ENCODE measurements around the gene SAFB2.

The SAFB2 gene

DNA sequence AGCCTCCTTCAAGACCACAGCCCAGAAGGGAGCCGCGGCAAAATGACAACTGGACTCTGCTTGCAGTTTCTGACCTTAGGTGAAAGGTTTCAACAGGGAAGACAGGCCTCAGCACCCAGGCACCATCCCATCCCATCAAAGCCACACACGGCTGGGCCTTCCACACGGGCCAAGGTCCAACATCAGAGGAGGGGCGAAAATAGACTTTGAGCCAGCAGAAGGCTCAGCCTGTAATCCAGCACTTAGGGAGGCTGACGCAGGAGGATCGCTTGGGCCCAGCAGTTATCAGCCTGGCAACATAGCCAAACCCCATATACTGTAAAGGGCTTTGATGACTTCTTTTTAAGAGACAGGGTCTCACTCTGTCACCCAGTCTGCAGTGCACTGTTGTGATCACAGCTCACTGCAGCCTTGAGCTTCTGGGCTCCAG is 28.0 kb downstream of the SAFB2 start:
- Histone ChIP-seq H3K27me3 (replicated peaks; ENCODE audit: control insufficient read depth, insufficient read depth, low read length) (no peaks in the 10 kb centered on the region), H3K4me3 (replicated peaks; ENCODE audit: low read depth, low read length) (no peak overlapping the region), H3K36me3 (ENCODE audit: control insufficient read depth, insufficient read depth, low read length) (peaks cover 63% of the 10 kb centered on the region)
- no peak for DNase-seq (ENCODE audit: extremely low read depth, insufficient read length)
- TF ChIP-seq, protein P1, sequence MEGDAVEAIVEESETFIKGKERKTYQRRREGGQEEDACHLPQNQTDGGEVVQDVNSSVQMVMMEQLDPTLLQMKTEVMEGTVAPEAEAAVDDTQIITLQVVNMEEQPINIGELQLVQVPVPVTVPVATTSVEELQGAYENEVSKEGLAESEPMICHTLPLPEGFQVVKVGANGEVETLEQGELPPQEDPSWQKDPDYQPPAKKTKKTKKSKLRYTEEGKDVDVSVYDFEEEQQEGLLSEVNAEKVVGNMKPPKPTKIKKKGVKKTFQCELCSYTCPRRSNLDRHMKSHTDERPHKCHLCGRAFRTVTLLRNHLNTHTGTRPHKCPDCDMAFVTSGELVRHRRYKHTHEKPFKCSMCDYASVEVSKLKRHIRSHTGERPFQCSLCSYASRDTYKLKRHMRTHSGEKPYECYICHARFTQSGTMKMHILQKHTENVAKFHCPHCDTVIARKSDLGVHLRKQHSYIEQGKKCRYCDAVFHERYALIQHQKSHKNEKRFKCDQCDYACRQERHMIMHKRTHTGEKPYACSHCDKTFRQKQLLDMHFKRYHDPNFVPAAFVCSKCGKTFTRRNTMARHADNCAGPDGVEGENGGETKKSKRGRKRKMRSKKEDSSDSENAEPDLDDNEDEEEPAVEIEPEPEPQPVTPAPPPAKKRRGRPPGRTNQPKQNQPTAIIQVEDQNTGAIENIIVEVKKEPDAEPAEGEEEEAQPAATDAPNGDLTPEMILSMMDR (IDR thresholded peaks at IDR 0.05; ENCODE audit: insufficient read depth, low read length, poor library complexity, severe bottlenecking), result no peak

DNA sequence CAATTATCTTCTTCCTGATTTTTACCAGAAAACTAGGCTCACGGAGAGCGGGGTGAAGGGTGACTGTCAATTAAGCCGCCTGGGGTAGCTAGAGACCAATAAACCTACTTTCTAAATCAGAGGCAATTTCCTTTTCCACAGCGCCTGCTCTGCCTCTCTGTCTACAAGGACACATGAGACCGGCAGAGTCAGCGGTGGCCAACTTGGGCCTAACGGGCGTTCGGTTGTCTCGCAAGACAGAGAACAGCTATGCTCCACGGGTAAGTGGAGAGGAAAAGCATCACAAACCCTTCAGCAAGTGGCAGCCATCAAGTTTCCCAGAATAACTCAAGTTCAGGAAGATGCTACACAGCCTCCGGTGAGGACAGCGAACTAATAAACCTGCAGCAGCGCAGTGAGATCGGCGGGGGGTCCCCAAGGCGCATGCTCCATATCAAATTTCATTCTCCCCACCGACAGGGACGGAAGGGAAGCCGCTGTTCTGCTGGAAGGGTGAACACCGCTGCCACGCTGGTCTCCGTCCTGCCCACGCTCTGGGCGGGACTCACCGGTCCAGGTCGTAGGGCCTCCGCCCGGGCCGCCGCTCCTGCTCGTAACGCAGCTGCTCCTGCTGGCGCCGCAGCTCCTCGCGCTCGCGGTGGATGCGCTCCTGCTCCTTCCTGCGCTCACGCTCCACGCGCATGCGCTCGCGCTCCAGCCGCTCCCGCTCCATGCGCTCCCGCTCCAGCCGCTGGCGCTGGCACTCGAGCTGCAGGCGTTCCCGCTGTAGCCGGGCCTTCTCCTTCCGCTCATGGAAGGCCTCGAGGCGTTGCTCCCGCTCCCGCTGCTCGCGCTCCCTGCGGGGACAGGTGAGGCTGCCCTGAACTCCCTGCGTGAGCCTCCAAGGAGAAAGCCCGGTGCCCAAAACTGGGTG is 29.0 kb downstream of the SAFB2 start:
- Histone ChIP-seq H3K27me3 (replicated peaks; ENCODE audit: control insufficient read depth, insufficient read depth, low read length) (no peaks in the 10 kb centered on the region), H3K36me3 (ENCODE audit: control insufficient read depth, insufficient read depth, low read length) (peaks cover 61% of the 10 kb centered on the region), H3K4me3 (replicated peaks; ENCODE audit: low read depth, low read length) (no peak overlapping the region)
- TF ChIP-seq, protein P1 (IDR thresholded peaks at IDR 0.05; ENCODE audit: insufficient read depth, low read length, poor library complexity, severe bottlenecking), result no peak
- no peak for DNase-seq (ENCODE audit: extremely low read depth, insufficient read length)

DNA sequence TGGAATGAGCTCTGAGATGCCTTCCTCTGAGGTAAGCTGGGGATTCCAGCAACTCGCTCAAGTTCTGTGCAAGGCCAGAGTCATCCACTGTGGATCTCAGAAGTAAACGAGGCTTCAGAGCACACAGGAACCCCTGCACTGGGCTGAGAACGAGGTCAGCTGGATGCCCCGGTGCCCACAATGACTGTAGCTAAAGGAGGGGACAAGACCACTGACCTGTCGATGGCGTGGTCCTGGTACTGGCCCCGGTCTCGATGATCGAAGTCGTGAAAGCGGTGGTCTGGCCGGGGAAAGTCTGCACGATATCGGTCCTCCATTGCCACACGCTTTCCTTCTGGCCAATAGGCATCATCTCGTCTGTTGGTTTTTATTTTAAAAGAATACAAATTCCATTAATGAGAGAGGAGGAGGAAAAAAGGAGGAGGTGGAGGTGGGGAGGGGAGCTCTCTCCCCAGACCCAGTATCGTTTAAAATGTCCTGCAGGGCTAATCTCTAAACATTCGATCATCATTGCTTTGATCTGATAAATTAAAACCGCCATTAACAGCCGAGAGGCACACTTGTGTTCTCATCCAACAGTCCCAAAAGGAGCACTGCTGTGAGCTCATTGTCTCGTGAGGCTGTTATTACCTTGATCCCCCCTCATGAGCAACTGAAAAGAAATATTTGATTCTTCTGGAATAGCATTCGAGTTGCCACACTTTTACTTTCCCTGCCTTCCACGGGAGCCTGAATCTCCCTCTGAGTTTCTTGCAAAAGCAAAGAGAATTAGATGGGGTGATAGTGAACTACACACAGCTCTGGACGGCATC is 29.8 kb downstream of the SAFB2 start:
- Histone ChIP-seq H3K27me3 (replicated peaks; ENCODE audit: control insufficient read depth, insufficient read depth, low read length) (no peaks in the 10 kb centered on the region), H3K4me3 (replicated peaks; ENCODE audit: low read depth, low read length) (no peak overlapping the region), H3K36me3 (ENCODE audit: control insufficient read depth, insufficient read depth, low read length) (peaks cover 58% of the 10 kb centered on the region)
- TF ChIP-seq, protein P1 (IDR thresholded peaks at IDR 0.05; ENCODE audit: insufficient read depth, low read length, poor library complexity, severe bottlenecking), result no peak
- DNase-seq (ENCODE audit: extremely low read depth, insufficient read length), result no peak

DNA sequence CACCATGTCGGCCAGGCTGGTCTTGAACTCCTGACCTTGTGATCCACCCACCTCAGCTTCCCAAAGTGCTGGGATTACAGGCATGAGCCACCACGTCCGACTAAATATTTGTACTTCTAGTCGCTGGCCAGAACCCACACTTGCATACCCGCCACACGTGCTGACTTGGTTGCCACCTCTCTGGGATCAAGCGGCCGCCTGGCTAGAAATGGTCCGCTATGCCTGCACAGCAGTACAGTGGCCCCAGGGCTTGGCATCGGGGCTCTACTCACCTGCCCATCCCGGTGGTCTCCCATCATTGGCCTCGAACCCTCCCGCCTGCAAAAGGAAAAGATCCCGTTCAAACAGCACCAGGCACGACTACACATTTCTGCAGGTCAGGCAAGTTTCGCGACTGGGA is 31.1 kb downstream of the SAFB2 start:
- Histone ChIP-seq H3K36me3 (ENCODE audit: control insufficient read depth, insufficient read depth, low read length) (peaks cover 54% of the 10 kb centered on the region), H3K4me3 (replicated peaks; ENCODE audit: low read depth, low read length) (no peak overlapping the region)

DNA sequence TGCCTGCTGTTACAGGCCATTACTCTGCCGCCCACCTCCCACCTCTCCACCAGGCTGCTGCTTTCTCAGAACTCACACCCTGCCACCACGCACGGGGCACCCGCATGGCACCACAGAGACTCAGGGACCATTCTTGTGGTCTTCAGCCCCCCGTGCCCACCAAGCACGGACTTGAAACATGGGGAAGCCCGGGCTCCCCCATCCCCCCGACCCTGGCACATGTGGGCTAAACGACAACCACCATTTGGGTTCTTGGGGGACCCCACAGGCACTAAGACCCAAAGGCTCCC is 31.8 kb downstream of the SAFB2 start:
- peaks cover 53% of the 10 kb centered on the region for H3K36me3 ChIP-seq (ENCODE audit: control insufficient read depth, insufficient read depth, low read length)
- TF ChIP-seq, protein P1 (IDR thresholded peaks at IDR 0.05; ENCODE audit: insufficient read depth, low read length, poor library complexity, severe bottlenecking), result no peak
- DNase-seq (ENCODE audit: extremely low read depth, insufficient read length), result no peak
- no peak overlapping the region for H3K4me3 ChIP-seq (replicated peaks; ENCODE audit: low read depth, low read length)
- no peaks in the 10 kb centered on the region for H3K27me3 ChIP-seq (replicated peaks; ENCODE audit: control insufficient read depth, insufficient read depth, low read length)

More for the DNA sequence above, 31.1 kb downstream of the SAFB2 start:
- TF ChIP-seq, protein P1 (IDR thresholded peaks at IDR 0.05; ENCODE audit: insufficient read depth, low read length, poor library complexity, severe bottlenecking), result no peak
- DNase-seq (ENCODE audit: extremely low read depth, insufficient read length), result no peak
- H3K27me3 ChIP-seq (replicated peaks; ENCODE audit: control insufficient read depth, insufficient read depth, low read length), result no peaks in the 10 kb centered on the region
